Osteoblast (primary cell): ENCODE results near the gene HOXC10. TPM values are rescaled to one million over a fixed set of nuclear protein-coding genes. Genes with fewer than 3 reads are reported as not detected.
A peak's percentile ranks its signal among the peaks of the same experiment; 100 is the strongest.

Experiments used
- DNase-seq: peaks from one replicate; pipeline ENCODE4 v3.0.0; 2011; ENCODE audit warnings: low spot score, mixed read lengths; ENCODE audit not compliant: insufficient read length; ENCODE audit errors: missing footprints
- H2AFZ ChIP-seq: 2 replicates; pipeline ENCODE4 v1.6.0; 2011; ENCODE audit warnings: mild to moderate bottlenecking, low read length
- H3K27ac ChIP-seq: 2 replicates; pipeline ENCODE4 v1.5.1; 2011; ENCODE audit warnings: mild to moderate bottlenecking, low read depth, low read length, moderate library complexity
- H3K27me3 ChIP-seq: 2 replicates; pipeline ENCODE4 v1.6.0; 2012; ENCODE audit warnings: mild to moderate bottlenecking, control low read depth, inconsistent platforms, low read length, moderate library complexity; ENCODE audit not compliant: insufficient read depth
- H3K36me3 ChIP-seq: 2 replicates; pipeline ENCODE4 v1.5.1; 2011; ENCODE audit warnings: mild to moderate bottlenecking, low read length, control low read depth, moderate library complexity; ENCODE audit not compliant: insufficient read depth
- H3K4me1 ChIP-seq: 2 replicates; pipeline ENCODE4 v1.5.1; 2011; ENCODE audit warnings: mild to moderate bottlenecking, low read length, control low read depth, moderate library complexity; ENCODE audit not compliant: insufficient read depth
- H3K4me2 ChIP-seq: 2 replicates; pipeline ENCODE4 v1.6.0; 2011; ENCODE audit warnings: mild to moderate bottlenecking, low read length; ENCODE audit not compliant: insufficient read depth
- H3K4me3 ChIP-seq: fragments of 200-600 bp; sonication (generic); 3 replicates; pipeline ENCODE4 v1.5.1; 2012; ENCODE audit warnings: mild to moderate bottlenecking, low read length, inconsistent platforms; ENCODE audit not compliant: insufficient read depth
- H3K79me2 ChIP-seq: 2 replicates; pipeline ENCODE4 v1.6.0; 2012; ENCODE audit warnings: mild to moderate bottlenecking, low read length, control low read depth, inconsistent platforms; ENCODE audit not compliant: insufficient read depth
- H3K9me3 ChIP-seq: 2 replicates; pipeline ENCODE4 v1.5.1; 2011; ENCODE audit warnings: low read depth, low read length, control low read depth
- H4K20me1 ChIP-seq: 2 replicates; pipeline ENCODE4 v1.6.0; 2012; ENCODE audit warnings: mild to moderate bottlenecking, low read length, control low read depth; ENCODE audit not compliant: insufficient read depth
- total RNA-seq: library from RNA; depleted of rRNA; stranded (reverse); fragments of >200 nt; gene quantifications from 2 replicates; pipeline ENCODE4 v1.2.3, GENCODE V29; 2012
- TF ChIP-seq, protein P1 (sequence below): IDR thresholded peaks from 2 replicates; pipeline ENCODE4 v1.5.1; 2011; ENCODE audit warnings: mild to moderate bottlenecking, low read depth, low read length, moderate library complexity; ENCODE audit errors: extremely low read depth

HOXC10 gene
- total RNA-seq, 1 donor: 11.2 TPM

DNA sequence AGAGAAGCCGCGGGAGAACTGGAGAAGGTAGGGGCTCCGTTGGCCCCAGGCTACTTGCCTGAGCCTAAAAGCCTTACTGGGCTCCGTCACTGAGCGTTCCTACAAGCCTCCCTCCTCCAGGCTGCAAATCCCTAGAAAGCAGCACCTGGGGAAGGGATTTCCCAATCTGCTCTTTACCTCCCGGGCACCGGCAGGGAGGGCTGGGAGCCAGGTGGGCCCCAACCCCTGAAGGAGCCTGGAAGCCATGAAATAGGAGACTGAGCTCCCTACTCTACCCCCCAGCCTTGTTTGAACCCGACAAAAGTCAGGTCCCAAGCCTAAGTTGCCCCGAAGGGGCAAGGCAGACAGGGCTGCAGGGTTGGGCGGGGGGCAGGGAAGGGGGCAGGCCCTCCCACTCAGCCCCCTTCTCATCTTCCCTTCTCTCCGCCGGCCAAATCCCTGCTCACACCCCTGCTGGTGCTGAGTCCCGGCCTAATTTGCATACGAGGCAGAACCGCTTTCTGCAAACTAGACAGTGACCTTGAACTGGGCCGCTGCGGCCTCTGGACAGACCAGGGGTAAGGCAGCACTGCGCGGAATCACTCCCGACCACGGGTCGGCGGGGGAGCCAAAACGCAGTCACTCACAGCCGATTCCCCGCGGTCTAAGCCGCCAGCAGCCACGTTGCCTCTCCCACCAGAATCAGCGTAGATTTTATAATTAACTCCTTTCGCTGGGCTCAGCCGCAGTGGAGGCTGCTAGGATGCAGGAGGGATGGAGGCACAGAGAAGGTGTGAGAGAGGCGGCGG is 34.0 kb upstream of the HOXC10 start:
- Histone ChIP-seq H2AFZ (no peak overlapping the region), H3K4me3 (no peak overlapping the region), H3K4me2 (no peak overlapping the region), H3K4me1 (no peaks in the 10 kb centered on the region), H3K9me3 (no peaks in the 10 kb centered on the region), H3K27ac (no peak overlapping the region), H3K36me3 (no peaks in the 10 kb centered on the region), H3K79me2 (no peaks in the 10 kb centered on the region), H4K20me1 (no peaks in the 10 kb centered on the region), H3K27me3 (peaks cover 96% of the 10 kb centered on the region)
- TF ChIP-seq, protein P1, sequence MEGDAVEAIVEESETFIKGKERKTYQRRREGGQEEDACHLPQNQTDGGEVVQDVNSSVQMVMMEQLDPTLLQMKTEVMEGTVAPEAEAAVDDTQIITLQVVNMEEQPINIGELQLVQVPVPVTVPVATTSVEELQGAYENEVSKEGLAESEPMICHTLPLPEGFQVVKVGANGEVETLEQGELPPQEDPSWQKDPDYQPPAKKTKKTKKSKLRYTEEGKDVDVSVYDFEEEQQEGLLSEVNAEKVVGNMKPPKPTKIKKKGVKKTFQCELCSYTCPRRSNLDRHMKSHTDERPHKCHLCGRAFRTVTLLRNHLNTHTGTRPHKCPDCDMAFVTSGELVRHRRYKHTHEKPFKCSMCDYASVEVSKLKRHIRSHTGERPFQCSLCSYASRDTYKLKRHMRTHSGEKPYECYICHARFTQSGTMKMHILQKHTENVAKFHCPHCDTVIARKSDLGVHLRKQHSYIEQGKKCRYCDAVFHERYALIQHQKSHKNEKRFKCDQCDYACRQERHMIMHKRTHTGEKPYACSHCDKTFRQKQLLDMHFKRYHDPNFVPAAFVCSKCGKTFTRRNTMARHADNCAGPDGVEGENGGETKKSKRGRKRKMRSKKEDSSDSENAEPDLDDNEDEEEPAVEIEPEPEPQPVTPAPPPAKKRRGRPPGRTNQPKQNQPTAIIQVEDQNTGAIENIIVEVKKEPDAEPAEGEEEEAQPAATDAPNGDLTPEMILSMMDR: no peak
- DNase-seq: peak; percentile 56

DNA sequence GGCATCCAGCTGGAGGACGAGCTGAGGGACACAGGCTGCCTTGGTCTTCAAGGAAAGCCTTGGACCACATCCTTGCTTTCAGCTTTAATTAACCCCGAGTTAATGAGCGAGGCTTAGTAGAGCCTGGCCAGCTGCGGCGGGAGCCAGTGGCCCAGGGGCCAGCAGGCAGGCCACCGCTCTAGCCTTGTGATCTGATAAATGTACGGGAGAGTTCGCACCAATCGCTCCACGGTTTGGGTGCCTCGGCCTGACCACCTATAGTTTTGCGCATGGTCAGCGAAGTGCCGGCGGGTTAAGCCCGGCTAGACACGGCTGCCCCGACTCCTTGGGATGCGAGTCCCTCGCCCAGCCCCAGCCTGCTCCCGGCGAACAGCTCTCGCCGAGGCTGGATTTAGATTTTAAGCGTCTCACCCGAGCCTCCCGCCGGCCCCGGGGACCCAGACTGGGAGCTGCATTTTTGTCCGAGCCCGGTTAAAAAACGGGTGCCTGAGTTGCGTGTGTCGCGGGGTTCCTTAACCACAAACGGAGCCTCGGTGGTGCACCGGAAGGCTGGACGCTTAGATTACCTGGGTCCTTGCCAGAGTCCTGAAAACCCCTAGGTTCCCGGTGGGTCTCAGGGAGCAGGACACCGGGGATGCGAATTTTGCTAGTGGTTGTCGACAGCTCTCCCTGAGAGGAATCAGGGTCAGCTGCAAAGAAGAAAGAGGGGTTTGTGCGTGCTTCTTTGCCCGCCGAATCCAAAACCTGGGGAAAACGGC is 33.2 kb upstream of the HOXC10 start:
- Histone ChIP-seq H3K4me3 (no peak overlapping the region), H3K27me3 (peaks cover 96% of the 10 kb centered on the region), H3K27ac (no peak overlapping the region), H3K36me3 (no peaks in the 10 kb centered on the region), H4K20me1 (no peaks in the 10 kb centered on the region), H3K9me3 (no peaks in the 10 kb centered on the region), H3K4me1 (no peaks in the 10 kb centered on the region), H2AFZ (no peak overlapping the region), H3K79me2 (no peaks in the 10 kb centered on the region), H3K4me2 (no peak overlapping the region)
- peak; percentile 86 for DNase-seq
- TF ChIP-seq, protein P1: no peak

DNA sequence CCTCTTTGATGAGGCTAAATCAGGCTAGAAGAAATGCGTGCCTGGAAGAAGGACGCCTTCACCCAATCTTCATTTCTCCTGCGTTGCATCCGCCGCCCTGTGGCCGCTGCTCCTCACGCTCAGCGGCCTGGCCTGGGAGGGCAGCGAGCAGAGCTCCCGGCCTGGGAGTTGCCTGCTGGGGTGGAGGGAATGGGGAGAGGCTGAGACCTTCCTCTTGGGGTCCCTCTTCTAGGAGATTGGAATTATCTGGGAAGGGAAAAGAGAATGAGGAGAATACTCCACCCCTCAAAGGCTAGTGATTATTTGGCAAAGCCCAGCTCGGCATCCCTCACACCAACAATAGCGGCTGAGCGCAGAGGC is 32.6 kb upstream of the HOXC10 start:
- Histone ChIP-seq H3K4me2 (no peak overlapping the region), H3K27me3 (peaks cover 96% of the 10 kb centered on the region), H3K4me3 (no peak overlapping the region), H3K9me3 (no peaks in the 10 kb centered on the region), H3K36me3 (no peaks in the 10 kb centered on the region), H3K27ac (no peak overlapping the region), H3K79me2 (no peaks in the 10 kb centered on the region), H4K20me1 (no peaks in the 10 kb centered on the region), H2AFZ (no peak overlapping the region), H3K4me1 (no peaks in the 10 kb centered on the region)
- no peak for DNase-seq
- TF ChIP-seq, protein P1: no peak
